Left lung (tissue), 10 donors: ENCODE data around the gene TYRP1. TPM values are rescaled to one million over a fixed set of nuclear protein-coding genes. Genes with fewer than 3 reads are reported as not detected.
"Not testable (repeated sequence)": the region's sequence is repeated elsewhere in the genome, so short reads cannot be mapped to it uniquely, and the experiment has no call there.

Experiments
- ATAC-seq: fragments of 200-7000 bp; cut with Tn5 transposase; one replicate; pipeline ENCODE4 v1.9.1; 2020; ENCODE audit warnings: moderate library complexity
- DNase-seq, 4 donors: peaks; one replicate each; pipeline ENCODE4 v3.0.0-alpha.2; 2013 to 2020
- H3K27ac ChIP-seq, 2 donors: fragments of 200-600 bp; sonication (generic) in 1 of 2; one replicate each; pipeline versions ENCODE4 v1.5.0 to v1.8.0; 2020 to 2021
- H3K27me3 ChIP-seq, 2 donors: fragments of 200-600 bp; sonication (generic) in 1 of 2; one replicate each; pipeline versions ENCODE4 v1.5.0 to v1.8.0; 2020 to 2021
- H3K36me3 ChIP-seq, 2 donors: fragments of 200-600 bp; sonication (generic) in 1 of 2; one replicate each; pipeline versions ENCODE4 v1.5.0 to v1.8.0; 2020 to 2021
- H3K4me1 ChIP-seq, 2 donors: fragments of 200-600 bp; one replicate each; pipeline ENCODE4 v1.8.0; 2021
- H3K4me3 ChIP-seq, 2 donors: fragments of 200-600 bp; sonication (generic) in 1 of 2; one replicate each; pipeline versions ENCODE4 v1.5.0 to v1.8.0; 2020 to 2021; ENCODE audit warnings: mild to moderate bottlenecking in 1 of 2
- H3K9me3 ChIP-seq, 2 donors: fragments of 200-600 bp; sonication (generic) in 1 of 2; one replicate each; pipeline versions ENCODE4 v1.5.0 to v1.8.0; 2020 to 2021
- CTCF ChIP-seq, 2 donors: fragments of 200-600 bp; sonication (generic) in 1 of 2; IDR thresholded peaks; one replicate each; pipeline versions ENCODE4 v1.5.0 to v1.8.0; 2021; ENCODE audit warnings: antibody characterized with exemption in 2 of 2
- intact Hi-C, 2 donors: fragments of 100-400 bp; cut with DNase I; formaldehyde crosslinking; loops; one replicate each; pipeline versions ENCODE4 v1.11.2 to v1.14.2; 2022
- polyA plus RNA-seq, 6 donors: library from polyadenylated mRNA; unstranded; fragments of 120-200 nt; gene quantifications; one replicate each; pipeline ENCODE4 v1.2.1, GENCODE V29; 2013; ENCODE audit not compliant: insufficient read length in 6 of 6
- total RNA-seq, 2 donors: library from RNA; stranded (reverse); fragmentation: NEBNext Ultra II Directional; extraction: Animal tissue kit (Norgen Biotek cat#: 25700); gene quantifications; one replicate each; pipeline ENCODE4 v1.2.1, GENCODE V29; 2021
- donor health status: DM: no; HTN: yes; CAD: no.
- donor health status: DM: no; HTN: no; CAD: no.

Gene TYRP1
- total and polyA plus RNA-seq, 8 donors, result 3.1 to 10.9 (median 8.0) TPM

GRCh38 chr9:12666813-12667212 lies 26.4 kb upstream of the TYRP1 start:
- Histone ChIP-seq H3K27ac (no peak overlapping the region), H3K4me3 (no peak overlapping the region), H3K27me3 (no peaks in the 10 kb centered on the region), H3K4me1 (no peaks in the 10 kb centered on the region), H3K36me3 (no peaks in the 10 kb centered on the region), H3K9me3 (no peaks in the 10 kb centered on the region)
- no peak for TF ChIP-seq CTCF (IDR thresholded peaks at IDR 0.05)
- DNase-seq, result no peak
- no peak for ATAC-seq
- intact Hi-C loops, result no loop called here

- no peaks in the 10 kb centered on the region for H3K36me3 ChIP-seq
- H3K9me3 ChIP-seq, result no peaks in the 10 kb centered on the region
- H3K27ac ChIP-seq, result no peak overlapping the region
- intact Hi-C loops, result no loop called here
- H3K4me3 ChIP-seq, result no peak overlapping the region
- H3K27me3 ChIP-seq, result no peaks in the 10 kb centered on the region
- DNase-seq (no peak), ATAC-seq (no peak)
- H3K4me1 ChIP-seq, result no peaks in the 10 kb centered on the region
- no peak for TF ChIP-seq CTCF (IDR thresholded peaks at IDR 0.05)
Measured at GRCh38 chr9:12667892-12668291, 25.3 kb upstream of the TYRP1 start.

DNA sequence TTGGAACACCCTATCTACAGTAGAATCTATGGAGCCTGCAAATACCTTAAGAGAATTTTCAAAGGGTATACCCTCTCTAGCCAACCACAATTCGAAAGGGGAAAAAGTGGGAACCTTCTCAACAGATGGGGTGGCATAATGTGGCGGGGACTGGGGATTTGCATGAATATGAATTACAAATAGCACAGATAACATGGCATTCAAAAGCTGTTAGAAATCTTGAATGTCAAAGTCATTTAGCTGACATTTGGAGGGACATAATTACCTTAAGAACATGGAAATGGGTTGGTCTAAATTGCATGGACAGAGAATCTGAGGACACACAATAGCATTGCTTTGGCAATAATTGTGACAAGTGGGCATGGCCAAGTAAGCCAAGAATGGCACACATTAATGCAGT lies 23.2 kb upstream of the TYRP1 start:
- no peak for DNase-seq
- Histone ChIP-seq H3K4me1 (no peaks in the 10 kb centered on the region), H3K27ac (no peak overlapping the region), H3K4me3 (no peak overlapping the region), H3K36me3 (no peaks in the 10 kb centered on the region), H3K9me3 (no peaks in the 10 kb centered on the region), H3K27me3 (no peaks in the 10 kb centered on the region)
- TF ChIP-seq CTCF (IDR thresholded peaks at IDR 0.05), result no peak
- no peak for ATAC-seq
- intact Hi-C loops, result no loop called here

DNA sequence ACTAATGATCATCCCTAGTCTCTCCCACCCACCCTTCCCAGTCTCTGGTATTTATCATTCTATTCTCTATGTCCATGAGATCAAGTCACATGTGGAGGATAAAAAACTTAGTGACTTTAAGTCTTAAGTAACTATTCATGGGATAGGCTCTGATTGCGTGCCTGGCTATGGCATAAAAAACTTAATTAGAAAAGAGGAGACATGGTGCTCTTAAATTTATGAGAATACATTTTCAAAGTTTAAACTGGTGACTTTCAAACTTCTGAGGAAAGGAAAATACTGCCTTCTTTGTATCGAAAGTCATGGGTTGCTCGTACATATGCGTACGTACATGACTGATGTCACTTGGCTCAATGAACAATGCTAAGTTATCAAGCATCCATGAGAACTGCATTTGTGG lies 18.2 kb upstream of the TYRP1 start:
- Histone ChIP-seq H3K4me1 (no peaks in the 10 kb centered on the region), H3K4me3 (no peak overlapping the region), H3K36me3 (no peaks in the 10 kb centered on the region), H3K27me3 (no peaks in the 10 kb centered on the region), H3K27ac (no peak overlapping the region), H3K9me3 (no peaks in the 10 kb centered on the region)
- no peak for TF ChIP-seq CTCF (IDR thresholded peaks at IDR 0.05)
- DNase-seq (no peak), ATAC-seq (no peak)
- intact Hi-C loops, result no loop called here

DNA sequence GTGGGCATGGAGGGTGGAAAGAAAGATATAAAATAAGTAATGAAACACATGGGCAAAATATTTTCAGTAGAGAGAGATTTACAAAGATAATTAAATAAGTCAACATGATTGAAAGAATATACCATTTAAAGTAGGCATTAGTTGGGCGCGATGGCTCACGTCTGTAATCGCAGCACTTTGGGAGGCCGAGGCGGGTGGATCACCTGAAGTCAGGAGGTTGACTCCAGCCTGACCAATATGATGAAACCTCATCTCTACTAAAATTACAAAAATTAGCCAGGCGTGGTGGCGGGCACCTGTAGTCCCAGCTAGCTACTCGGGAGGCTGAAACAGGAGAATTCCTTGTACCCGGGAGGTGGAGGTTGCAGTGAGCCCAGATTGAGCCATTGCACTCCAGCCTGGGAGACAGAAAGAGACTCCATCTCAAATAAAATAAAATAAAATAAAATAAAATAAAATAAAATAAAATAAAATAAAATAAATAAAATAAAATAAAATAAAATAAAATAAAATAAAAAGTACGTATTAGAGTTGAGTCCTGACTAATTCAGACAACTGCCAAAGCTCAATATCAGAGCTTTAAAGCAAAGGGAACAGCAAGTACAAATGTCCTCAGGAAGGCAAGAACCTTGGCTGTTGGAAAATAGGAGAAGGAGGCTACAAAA lies 15.6 kb upstream of the TYRP1 start:
- intact Hi-C loops, ATAC-seq, H3K4me1 ChIP-seq, H3K27me3 ChIP-seq, DNase-seq, H3K27ac ChIP-seq, H3K9me3 ChIP-seq, H3K4me3 ChIP-seq, H3K36me3 ChIP-seq: not testable (repeated sequence)

DNA sequence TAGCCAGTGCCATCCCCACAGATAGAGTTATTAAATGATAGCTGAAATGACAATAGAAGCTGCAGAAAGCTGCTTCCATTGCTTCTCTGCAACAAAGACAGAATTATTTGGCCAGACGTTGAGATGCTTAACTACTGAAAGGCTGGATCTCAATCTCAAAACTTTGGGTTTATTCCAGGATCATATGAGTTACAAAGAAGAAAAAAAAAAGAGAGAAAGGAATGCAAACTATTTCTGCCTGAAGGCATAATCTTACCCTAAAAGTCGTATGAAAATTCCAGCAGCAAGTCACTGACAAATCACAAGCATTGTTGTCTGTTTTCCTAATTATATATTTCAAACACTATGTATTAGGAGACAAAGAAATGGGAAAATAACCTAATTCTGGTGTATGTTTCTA lies 12.8 kb upstream of the TYRP1 start:
- Histone ChIP-seq H3K27ac (no peak overlapping the region), H3K4me1 (no peaks in the 10 kb centered on the region)

More for the DNA sequence above, 12.8 kb upstream of the TYRP1 start:
- Histone ChIP-seq H3K4me3 (no peak overlapping the region), H3K27me3 (no peaks in the 10 kb centered on the region), H3K9me3 (no peaks in the 10 kb centered on the region), H3K36me3 (no peaks in the 10 kb centered on the region)
- ATAC-seq, result no peak
- no peak for DNase-seq
- no peak for TF ChIP-seq CTCF (IDR thresholded peaks at IDR 0.05)
- intact Hi-C loops, result no loop called here
